SK-N-MC (cell line): Measurements from ENCODE around the gene STARD13.

Source experiments
- DNase-seq: peaks from one replicate; pipeline ENCODE4 v3.0.0-alpha.2; 2011; ENCODE audit warnings: low read depth, low spot score
- H3K27ac ChIP-seq: fragments of 200-600 bp; sonication (generic); 2 replicates; pipeline ENCODE4 v1.5.1; 2016; ENCODE audit warnings: mixed run types
- H3K36me3 ChIP-seq: fragments of 200-600 bp; sonication (generic); 2 replicates; pipeline ENCODE4 v1.6.1; 2017; ENCODE audit warnings: antibody characterized with exemption, low read length, mixed read lengths; ENCODE audit not compliant: insufficient read depth
- H3K4me3 ChIP-seq: fragments of 200-600 bp; sonication (generic); 2 replicates; pipeline ENCODE4 v1.5.1; 2016
- H3K9ac ChIP-seq: fragments of 200-600 bp; sonication (generic); 2 replicates; pipeline ENCODE4 v1.8.0; 2017; ENCODE audit warnings: mixed run types, mixed read lengths; ENCODE audit not compliant: insufficient read length
- H3K9me3 ChIP-seq: fragments of 200-600 bp; sonication (generic); 2 replicates; pipeline ENCODE4 v1.6.1; 2017; ENCODE audit warnings: low read depth, mild to moderate bottlenecking, antibody characterized with exemption, low read length, moderate library complexity, mixed read lengths
- EZH2 ChIP-seq: fragments of 200-600 bp; sonication (generic); IDR thresholded peaks from one replicate; pipeline ENCODE4 v1.6.1; 2017; ENCODE audit warnings: antibody characterized with exemption
- FOXP2 ChIP-seq: optimal IDR thresholded peaks from 2 replicates; pipeline ENCODE3; 2011; ENCODE audit warnings: mild to moderate bottlenecking, moderate library complexity; ENCODE audit not compliant: insufficient read depth; ENCODE audit errors: extremely low read length, control extremely low read depth
- POLR2AphosphoS5 ChIP-seq: IDR thresholded peaks from 2 replicates; pipeline ENCODE4 v1.6.1; 2012; ENCODE audit warnings: mild to moderate bottlenecking, low read depth, low read length, borderline replicate concordance

STARD13 gene

DNA sequence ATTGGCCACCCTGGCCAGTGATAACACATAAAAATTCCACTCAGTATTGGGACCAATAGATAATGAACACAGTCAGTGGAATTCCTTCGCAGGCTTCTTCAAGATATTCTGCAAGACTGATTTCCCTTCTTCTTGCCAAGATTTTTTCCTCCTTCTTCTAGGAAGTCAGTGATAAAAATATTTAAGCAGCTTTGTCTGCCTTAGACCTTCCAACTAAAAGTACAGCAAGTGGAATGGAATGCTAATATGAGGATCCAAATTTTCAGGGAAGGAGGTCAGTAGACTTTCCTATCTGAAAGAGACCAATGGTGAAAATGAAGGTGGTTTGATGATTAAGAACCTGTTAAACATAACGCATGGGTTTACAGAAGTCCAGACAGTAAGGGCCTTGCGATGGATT is 9.6 kb downstream of the STARD13 start:
- Histone ChIP-seq H3K9ac (peak overlapping the region; percentile 62), H3K27ac (peak overlapping the region; percentile 98), H3K9me3 (no peaks in the 10 kb centered on the region), H3K4me3 (peak overlapping the region; percentile 74; the same call in 1 of the 2 replicates), H3K36me3 (no peaks in the 10 kb centered on the region; the same call in 1 of the 2 replicates)
- DNase-seq, result no peak
- TF ChIP-seq POLR2AphosphoS5 (no peak), EZH2 (no peak), FOXP2 (no peak)

GRCh38 chr13:33274264-33274663 is 11.3 kb downstream of the STARD13 start:
- DNase-seq, result no peak
- no peaks in the 10 kb centered on the region; the same call in 1 of the 2 replicates for H3K36me3 ChIP-seq
- TF ChIP-seq FOXP2 (no peak), POLR2AphosphoS5 (no peak), EZH2 (no peak)
- H3K9me3 ChIP-seq, result no peaks in the 10 kb centered on the region
- no peak overlapping the region for H3K27ac ChIP-seq
- H3K4me3 ChIP-seq, result no peak overlapping the region
- H3K9ac ChIP-seq, result no peak overlapping the region

GRCh38 chr13:33272531-33273124 is 12.9 kb downstream of the STARD13 start:
- Histone ChIP-seq H3K4me3 (no peak overlapping the region), H3K36me3 (no peaks in the 10 kb centered on the region; the same call in 1 of the 2 replicates), H3K9ac (no peak overlapping the region), H3K27ac (no peak overlapping the region), H3K9me3 (no peaks in the 10 kb centered on the region)
- TF ChIP-seq FOXP2 (no peak), POLR2AphosphoS5 (no peak), EZH2 (no peak)
- no peak for DNase-seq

DNA sequence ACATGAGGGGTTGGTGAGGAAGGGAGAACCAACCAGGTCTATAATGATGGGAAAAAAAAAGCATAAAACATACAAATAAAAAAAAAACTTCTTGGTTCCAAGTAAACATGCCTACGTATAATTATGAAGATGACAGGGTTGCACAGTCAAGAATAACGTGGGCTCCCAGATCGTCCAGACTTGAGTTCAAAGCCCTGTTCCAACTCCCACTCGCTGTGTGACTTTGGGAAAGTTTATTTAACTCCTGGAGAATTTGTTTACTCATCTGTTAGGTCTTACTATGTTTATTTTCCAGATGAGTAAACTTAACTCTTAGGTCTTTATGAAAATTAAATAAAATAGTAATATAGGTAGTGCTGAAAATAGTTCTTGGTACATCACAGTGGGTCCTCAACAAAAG is 13.8 kb downstream of the STARD13 start:
- Histone ChIP-seq H3K9ac (no peak overlapping the region), H3K9me3 (no peaks in the 10 kb centered on the region), H3K27ac (no peak overlapping the region; the same call in 1 of the 2 replicates), H3K4me3 (no peak overlapping the region), H3K36me3 (no peaks in the 10 kb centered on the region; the same call in 1 of the 2 replicates)
- TF ChIP-seq FOXP2, result no peak
- TF ChIP-seq EZH2, result no peak
- no peak for TF ChIP-seq POLR2AphosphoS5
- DNase-seq, result no peak

DNA sequence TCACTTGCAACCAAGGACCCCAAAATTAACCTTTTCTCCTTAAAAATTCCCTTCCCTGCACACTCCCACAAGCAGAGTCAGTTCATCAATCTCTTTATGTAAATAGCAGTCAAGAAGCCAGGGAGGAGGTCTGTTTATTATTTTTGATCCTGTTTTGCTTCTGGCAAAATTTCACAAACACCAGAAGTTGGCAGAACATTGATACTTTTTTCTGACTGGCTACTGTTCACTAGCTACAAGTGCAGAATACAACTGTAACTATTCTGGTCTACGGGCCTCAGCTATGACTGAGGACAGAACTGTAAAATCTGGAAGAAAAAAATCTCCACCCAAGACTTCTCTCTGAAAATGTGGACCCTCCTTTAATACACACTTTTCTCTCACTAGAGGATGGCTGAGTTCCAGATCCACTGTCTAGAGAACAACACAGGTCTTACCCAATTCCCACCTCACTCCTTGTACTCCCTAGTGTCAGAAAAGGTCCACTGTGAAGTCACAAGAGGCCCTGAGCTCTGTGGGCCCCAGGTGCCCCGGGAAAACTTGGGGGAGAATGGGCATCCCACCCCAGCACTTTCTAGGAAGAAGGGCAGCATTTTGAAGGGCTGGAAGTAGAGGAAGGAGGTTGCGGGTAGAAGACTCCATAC is 14.5 kb downstream of the STARD13 start:
- Histone ChIP-seq H3K27ac (peak overlapping the region; percentile 76), H3K9ac (no peak overlapping the region), H3K36me3 (no peaks in the 10 kb centered on the region; the same call in 1 of the 2 replicates), H3K9me3 (no peaks in the 10 kb centered on the region), H3K4me3 (no peak overlapping the region)
- no peak for DNase-seq
- TF ChIP-seq POLR2AphosphoS5, result no peak
- TF ChIP-seq FOXP2, result peak; percentile 31

DNA sequence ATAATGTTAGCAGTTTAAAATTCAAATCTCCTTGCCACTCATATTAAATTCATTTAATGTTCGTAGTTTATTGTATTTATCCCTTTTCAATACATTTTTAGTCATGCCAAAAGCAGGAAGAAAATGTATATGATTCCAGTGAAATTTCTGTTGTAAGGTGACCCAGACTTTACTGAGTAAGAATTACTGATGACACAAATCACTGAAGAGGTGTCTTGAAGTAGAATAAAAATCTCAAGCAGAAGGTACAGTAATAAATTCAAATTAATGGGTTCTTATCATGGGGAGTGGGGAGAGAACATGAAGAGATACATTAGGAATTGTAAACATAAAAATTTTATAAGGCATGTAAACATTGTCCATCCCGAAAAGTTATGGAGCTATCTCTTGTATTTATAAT is 19.9 kb downstream of the STARD13 start:
- no peak overlapping the region for H3K9ac ChIP-seq
- no peaks in the 10 kb centered on the region for H3K9me3 ChIP-seq
- H3K27ac ChIP-seq, result peak overlapping the region; percentile 63
- no peak for DNase-seq
- no peaks in the 10 kb centered on the region for H3K36me3 ChIP-seq
- no peak overlapping the region for H3K4me3 ChIP-seq
- TF ChIP-seq FOXP2 (no peak), EZH2 (no peak), POLR2AphosphoS5 (no peak)

DNA sequence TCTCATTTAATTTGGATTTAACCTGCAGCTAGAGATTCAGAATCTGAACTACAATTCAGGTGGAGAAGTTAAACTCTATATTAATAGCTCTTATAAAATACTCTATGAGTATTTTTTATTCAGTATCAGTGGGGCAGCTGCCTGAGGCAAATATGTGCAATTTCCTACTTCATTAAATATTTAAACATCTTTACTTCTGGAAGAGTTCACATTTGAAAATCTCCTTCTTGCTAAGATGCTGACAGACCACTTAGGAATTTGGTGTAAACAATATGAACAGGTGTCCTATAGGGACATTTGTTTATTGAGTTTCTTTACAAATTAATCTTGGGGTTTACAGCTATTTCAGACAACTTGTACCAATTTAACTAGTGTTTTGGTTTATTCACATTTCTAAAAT is 20.4 kb downstream of the STARD13 start:
- Histone ChIP-seq H3K9me3 (no peaks in the 10 kb centered on the region), H3K36me3 (no peaks in the 10 kb centered on the region), H3K4me3 (no peak overlapping the region), H3K27ac (peak overlapping the region; percentile 63), H3K9ac (no peak overlapping the region)
- peak; percentile 69 for DNase-seq
- TF ChIP-seq EZH2 (no peak), FOXP2 (no peak), POLR2AphosphoS5 (no peak)

DNA sequence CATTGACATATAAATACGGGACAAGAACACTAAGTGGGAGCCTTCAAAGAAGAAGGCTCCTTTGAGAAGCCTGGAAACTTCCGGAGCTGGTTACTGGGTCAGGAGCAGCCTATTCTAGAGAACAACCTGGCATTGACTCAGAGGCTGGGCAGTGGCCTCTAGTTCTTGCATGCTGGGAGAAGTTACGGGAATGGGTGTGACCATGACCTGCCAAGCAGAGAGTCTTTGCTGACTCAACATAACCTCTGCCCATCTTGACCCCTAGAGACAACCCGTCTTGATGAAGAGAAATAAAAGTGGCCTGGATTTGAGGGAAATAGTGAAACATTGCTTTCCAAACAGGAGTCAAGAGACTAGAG is 21.0 kb downstream of the STARD13 start:
- peak overlapping the region; percentile 33; the same call in 1 of the 2 replicates for H3K27ac ChIP-seq
- TF ChIP-seq EZH2 (no peak), FOXP2 (no peak), POLR2AphosphoS5 (no peak)
- no peak overlapping the region for H3K9ac ChIP-seq
- H3K36me3 ChIP-seq, result no peaks in the 10 kb centered on the region
- DNase-seq, result no peak
- no peak overlapping the region for H3K4me3 ChIP-seq
- no peaks in the 10 kb centered on the region for H3K9me3 ChIP-seq
